ENCODE data around the gene AMBN. TPM values are rescaled to one million over a fixed set of nuclear protein-coding genes. Genes with fewer than 3 reads are reported as not detected.

The AMBN gene
- polyA plus RNA-seq, 1 of the 3 experiments (the other 2 are of a cell fraction) = not detected

DNA sequence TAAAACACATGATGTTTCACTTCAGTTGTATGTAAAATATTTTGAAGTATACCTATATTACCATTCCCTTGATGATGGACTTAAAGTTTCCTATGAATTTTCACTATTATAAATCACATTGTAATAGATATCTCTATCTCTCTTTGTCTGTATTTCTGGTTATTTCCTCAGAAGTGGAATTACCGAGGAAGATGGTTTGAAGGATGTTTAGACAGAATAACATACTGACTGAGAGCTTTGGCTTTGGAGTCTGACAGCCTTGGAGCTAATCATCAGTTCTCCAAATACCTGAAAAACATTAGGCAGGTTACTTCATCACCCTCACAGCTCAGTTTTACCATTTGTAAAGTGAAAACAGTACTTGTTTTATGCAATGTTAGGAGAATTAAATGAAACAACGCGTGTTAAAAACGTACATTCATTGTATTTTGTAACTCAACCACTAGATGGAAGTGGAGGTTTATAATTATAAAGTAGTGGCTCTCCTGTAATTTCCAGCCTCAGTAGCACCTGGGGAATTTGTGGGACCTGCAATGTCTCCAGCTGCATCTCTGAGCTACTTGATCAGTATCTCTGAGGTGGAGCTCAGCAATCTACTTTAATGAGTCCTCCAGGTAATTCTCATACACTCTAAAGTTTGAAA is 59.9 kb downstream of the AMBN start:
- CTCF ChIA-PET = interaction anchor here (0.6 to 2.1 kb wide), 41 partner anchors 9 to 1067 kb away, joined by 3 to 12 read pairs (median 4); partner anchors contain the start of genes ENAM, JCHAIN and UTP3
- POLR2A ChIA-PET = no interaction called here
- whole genome bisulfite sequencing (ENCODE audit: low lambda C conversion rate) = 1% methylated on average over 4 of the region's 4 CpGs
- peak overlapping the region; percentile 25 to 40; a peak in 3 of 4 replicates for H3K4me3 ChIP-seq (ENCODE audit: low read depth in 2 of 2, low read length in 1 of 2)
- no peaks in the 10 kb centered on the region for H4K20me1 ChIP-seq (ENCODE audit: insufficient read depth)
- H3K4me2 ChIP-seq = peak overlapping the region; percentile 68
- no peak overlapping the region for H3K27ac ChIP-seq (ENCODE audit: low read depth in 2 of 2, low read length in 1 of 2)
- H3K9ac ChIP-seq = peak overlapping the region; percentile 17; the same call in 1 of the 2 replicates
- H3K79me2 ChIP-seq (ENCODE audit: insufficient read depth) = no peaks in the 10 kb centered on the region
- H2AFZ ChIP-seq (ENCODE audit: low read depth) = peak overlapping the region; percentile 75
- no peaks in the 10 kb centered on the region; the same call in 1 of the 2 replicates for H3K27me3 ChIP-seq (ENCODE audit: insufficient read depth)
- no peaks in the 10 kb centered on the region for H3K9me3 ChIP-seq
- peak; percentile 24 for DNase-seq
- no peaks in the 10 kb centered on the region for H3K36me3 ChIP-seq (replicated peaks in 1 of 2; ENCODE audit: control insufficient read depth in 1 of 2, insufficient read depth in 2 of 2, low read length in 1 of 2)
- TF ChIP-seq RAD21 (IDR thresholded peaks at IDR 0.05; ENCODE audit: low read length) (peak; percentile 74), SMC3 (IDR thresholded peaks at IDR 0.05; ENCODE audit: low read depth, low read length) (peak; percentile 39), GABPA (IDR thresholded peaks at IDR 0.05; ENCODE audit: low read depth) (no peak)
- TF ChIP-seq, protein P1, sequence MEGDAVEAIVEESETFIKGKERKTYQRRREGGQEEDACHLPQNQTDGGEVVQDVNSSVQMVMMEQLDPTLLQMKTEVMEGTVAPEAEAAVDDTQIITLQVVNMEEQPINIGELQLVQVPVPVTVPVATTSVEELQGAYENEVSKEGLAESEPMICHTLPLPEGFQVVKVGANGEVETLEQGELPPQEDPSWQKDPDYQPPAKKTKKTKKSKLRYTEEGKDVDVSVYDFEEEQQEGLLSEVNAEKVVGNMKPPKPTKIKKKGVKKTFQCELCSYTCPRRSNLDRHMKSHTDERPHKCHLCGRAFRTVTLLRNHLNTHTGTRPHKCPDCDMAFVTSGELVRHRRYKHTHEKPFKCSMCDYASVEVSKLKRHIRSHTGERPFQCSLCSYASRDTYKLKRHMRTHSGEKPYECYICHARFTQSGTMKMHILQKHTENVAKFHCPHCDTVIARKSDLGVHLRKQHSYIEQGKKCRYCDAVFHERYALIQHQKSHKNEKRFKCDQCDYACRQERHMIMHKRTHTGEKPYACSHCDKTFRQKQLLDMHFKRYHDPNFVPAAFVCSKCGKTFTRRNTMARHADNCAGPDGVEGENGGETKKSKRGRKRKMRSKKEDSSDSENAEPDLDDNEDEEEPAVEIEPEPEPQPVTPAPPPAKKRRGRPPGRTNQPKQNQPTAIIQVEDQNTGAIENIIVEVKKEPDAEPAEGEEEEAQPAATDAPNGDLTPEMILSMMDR (IDR thresholded peaks at IDR 0.05) = peak; percentile 76
- TF ChIP-seq, protein P2, sequence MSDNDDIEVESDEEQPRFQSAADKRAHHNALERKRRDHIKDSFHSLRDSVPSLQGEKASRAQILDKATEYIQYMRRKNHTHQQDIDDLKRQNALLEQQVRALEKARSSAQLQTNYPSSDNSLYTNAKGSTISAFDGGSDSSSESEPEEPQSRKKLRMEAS (IDR thresholded peaks at IDR 0.05; ENCODE audit: low read depth) = no peak
- H3K4me1 ChIP-seq (ENCODE audit: control insufficient read depth in 1 of 2, insufficient read depth in 2 of 2, low read depth in 1 of 2, low read length in 1 of 2) = no peaks in the 10 kb centered on the region
- H3K9me2 ChIP-seq = no peaks in the 10 kb centered on the region
- H3F3A ChIP-seq (replicated peaks; ENCODE audit: insufficient read depth) = peaks cover 4% of the 10 kb centered on the region

DNA sequence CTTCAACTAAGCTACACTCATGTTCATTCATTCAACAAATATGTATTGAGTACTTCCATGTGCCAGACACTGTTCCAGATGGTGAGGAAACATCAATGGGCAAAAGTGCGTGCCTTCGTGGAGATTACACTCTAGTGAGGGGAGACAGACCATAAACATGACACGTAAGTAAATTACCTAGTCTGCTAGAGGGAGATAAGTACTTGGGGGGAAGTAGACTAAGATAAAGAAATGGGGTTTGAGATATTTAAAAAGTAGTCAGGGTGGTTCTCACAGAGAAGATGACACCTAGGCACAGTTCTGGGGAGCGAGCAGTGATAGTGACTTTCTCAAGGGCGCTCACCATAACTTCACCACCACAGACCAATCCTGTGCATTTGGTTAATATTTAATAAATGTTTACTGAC is 62.6 kb downstream of the AMBN start:
- DNase-seq = no peak
- H3K9me3 ChIP-seq = no peaks in the 10 kb centered on the region
- no peak overlapping the region for H3K27ac ChIP-seq (ENCODE audit: low read depth in 2 of 2, low read length in 1 of 2)
- H3K36me3 ChIP-seq (replicated peaks in 1 of 2; ENCODE audit: control insufficient read depth in 1 of 2, insufficient read depth in 2 of 2, low read length in 1 of 2) = no peaks in the 10 kb centered on the region
- no peak overlapping the region for H3K4me2 ChIP-seq
- H3K9ac ChIP-seq = no peak overlapping the region
- TF ChIP-seq, protein P3, sequence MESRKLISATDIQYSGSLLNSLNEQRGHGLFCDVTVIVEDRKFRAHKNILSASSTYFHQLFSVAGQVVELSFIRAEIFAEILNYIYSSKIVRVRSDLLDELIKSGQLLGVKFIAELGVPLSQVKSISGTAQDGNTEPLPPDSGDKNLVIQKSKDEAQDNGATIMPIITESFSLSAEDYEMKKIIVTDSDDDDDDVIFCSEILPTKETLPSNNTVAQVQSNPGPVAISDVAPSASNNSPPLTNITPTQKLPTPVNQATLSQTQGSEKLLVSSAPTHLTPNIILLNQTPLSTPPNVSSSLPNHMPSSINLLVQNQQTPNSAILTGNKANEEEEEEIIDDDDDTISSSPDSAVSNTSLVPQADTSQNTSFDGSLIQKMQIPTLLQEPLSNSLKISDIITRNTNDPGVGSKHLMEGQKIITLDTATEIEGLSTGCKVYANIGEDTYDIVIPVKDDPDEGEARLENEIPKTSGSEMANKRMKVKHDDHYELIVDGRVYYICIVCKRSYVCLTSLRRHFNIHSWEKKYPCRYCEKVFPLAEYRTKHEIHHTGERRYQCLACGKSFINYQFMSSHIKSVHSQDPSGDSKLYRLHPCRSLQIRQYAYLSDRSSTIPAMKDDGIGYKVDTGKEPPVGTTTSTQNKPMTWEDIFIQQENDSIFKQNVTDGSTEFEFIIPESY (IDR thresholded peaks at IDR 0.05; ENCODE audit: borderline replicate concordance, low read depth) = no peak
- no peak for TF ChIP-seq NRF1 (IDR thresholded peaks at IDR 0.05; ENCODE audit: low read depth, low read length)
- TF ChIP-seq, protein P4, sequence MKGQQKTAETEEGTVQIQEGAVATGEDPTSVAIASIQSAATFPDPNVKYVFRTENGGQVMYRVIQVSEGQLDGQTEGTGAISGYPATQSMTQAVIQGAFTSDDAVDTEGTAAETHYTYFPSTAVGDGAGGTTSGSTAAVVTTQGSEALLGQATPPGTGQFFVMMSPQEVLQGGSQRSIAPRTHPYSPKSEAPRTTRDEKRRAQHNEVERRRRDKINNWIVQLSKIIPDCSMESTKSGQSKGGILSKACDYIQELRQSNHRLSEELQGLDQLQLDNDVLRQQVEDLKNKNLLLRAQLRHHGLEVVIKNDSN (IDR thresholded peaks at IDR 0.05; ENCODE audit: borderline replicate concordance, low read depth) = no peak
- TF ChIP-seq, protein P5, sequence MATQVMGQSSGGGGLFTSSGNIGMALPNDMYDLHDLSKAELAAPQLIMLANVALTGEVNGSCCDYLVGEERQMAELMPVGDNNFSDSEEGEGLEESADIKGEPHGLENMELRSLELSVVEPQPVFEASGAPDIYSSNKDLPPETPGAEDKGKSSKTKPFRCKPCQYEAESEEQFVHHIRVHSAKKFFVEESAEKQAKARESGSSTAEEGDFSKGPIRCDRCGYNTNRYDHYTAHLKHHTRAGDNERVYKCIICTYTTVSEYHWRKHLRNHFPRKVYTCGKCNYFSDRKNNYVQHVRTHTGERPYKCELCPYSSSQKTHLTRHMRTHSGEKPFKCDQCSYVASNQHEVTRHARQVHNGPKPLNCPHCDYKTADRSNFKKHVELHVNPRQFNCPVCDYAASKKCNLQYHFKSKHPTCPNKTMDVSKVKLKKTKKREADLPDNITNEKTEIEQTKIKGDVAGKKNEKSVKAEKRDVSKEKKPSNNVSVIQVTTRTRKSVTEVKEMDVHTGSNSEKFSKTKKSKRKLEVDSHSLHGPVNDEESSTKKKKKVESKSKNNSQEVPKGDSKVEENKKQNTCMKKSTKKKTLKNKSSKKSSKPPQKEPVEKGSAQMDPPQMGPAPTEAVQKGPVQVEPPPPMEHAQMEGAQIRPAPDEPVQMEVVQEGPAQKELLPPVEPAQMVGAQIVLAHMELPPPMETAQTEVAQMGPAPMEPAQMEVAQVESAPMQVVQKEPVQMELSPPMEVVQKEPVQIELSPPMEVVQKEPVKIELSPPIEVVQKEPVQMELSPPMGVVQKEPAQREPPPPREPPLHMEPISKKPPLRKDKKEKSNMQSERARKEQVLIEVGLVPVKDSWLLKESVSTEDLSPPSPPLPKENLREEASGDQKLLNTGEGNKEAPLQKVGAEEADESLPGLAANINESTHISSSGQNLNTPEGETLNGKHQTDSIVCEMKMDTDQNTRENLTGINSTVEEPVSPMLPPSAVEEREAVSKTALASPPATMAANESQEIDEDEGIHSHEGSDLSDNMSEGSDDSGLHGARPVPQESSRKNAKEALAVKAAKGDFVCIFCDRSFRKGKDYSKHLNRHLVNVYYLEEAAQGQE (IDR thresholded peaks at IDR 0.05; ENCODE audit: low read depth, low read length) = no peak
- TF ChIP-seq RCOR1 (IDR thresholded peaks at IDR 0.05; ENCODE audit: low read length) = no peak
- H3K79me2 ChIP-seq (ENCODE audit: insufficient read depth) = no peaks in the 10 kb centered on the region
- CTCF ChIA-PET = no interaction called here
- H3K4me1 ChIP-seq (ENCODE audit: control insufficient read depth in 1 of 2, insufficient read depth in 2 of 2, low read depth in 1 of 2, low read length in 1 of 2) = no peaks in the 10 kb centered on the region
- 17% methylated on average over 5 of the region's 5 CpGs for WGBS (ENCODE audit: low lambda C conversion rate)
- H3K27me3 ChIP-seq (ENCODE audit: insufficient read depth) = no peaks in the 10 kb centered on the region; the same call in 1 of the 2 replicates
- no peak overlapping the region for H3K4me3 ChIP-seq (ENCODE audit: low read depth in 2 of 2, low read length in 1 of 2)
- peaks cover 4% of the 10 kb centered on the region for H3F3A ChIP-seq (replicated peaks; ENCODE audit: insufficient read depth)
- POLR2A ChIA-PET = no interaction called here
- no peaks in the 10 kb centered on the region for H4K20me1 ChIP-seq (ENCODE audit: insufficient read depth)
- no peak overlapping the region for H2AFZ ChIP-seq (ENCODE audit: low read depth)
- no peaks in the 10 kb centered on the region for H3K9me2 ChIP-seq

Data from SK-N-SH (cell line).